ENCODE results near the gene MMP19. TPM values are rescaled to one million over a fixed set of nuclear protein-coding genes. Genes with fewer than 3 reads are reported as not detected.

The MMP19 gene
- total RNA-seq, 1 donor from 2014 or later, result 0.13 TPM

DNA sequence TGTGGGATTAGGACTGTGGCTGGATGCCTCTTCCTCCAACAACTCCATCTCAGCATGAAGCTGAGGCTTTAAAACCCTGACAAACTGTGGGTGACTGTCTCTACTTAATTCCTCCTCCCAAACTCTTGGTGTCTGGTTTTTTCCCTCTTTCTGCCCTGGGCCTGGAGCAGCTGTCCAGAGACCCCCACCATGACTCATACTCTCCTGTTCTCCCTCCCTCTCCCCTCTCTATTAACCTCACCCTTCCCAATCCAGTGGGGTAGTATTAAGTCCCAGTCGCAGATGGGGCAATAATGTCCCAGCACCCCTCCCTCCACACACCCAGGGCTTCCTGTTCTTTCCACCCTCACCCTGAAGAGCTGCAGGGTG lies 11.3 kb downstream of the MMP19 start:
- Mint-ChIP-seq H3K4me3 (peak overlapping the region; percentile 99), H3K4me1 (peaks cover 33% of the 10 kb centered on the region), H3K9me3 (no peaks in the 10 kb centered on the region), H3K27ac (peak overlapping the region; percentile 88), H3K27me3 (ENCODE audit: insufficient read depth, low read depth) (peaks cover 9% of the 10 kb centered on the region), H3K36me3 (peaks cover 5% of the 10 kb centered on the region)
- Histone ChIP-seq H4K20me1 (ENCODE audit: low read depth) (no peaks in the 10 kb centered on the region), H2AFZ (replicated peaks) (no peak overlapping the region), H3K27ac (no peak overlapping the region), H3K79me2 (ENCODE audit: low read depth) (peaks cover 51% of the 10 kb centered on the region), H3K4me3 (peak overlapping the region; percentile 92), H3K4me2 (peak overlapping the region; percentile 87), H3F3A (ENCODE audit: low read depth) (peaks cover 32% of the 10 kb centered on the region), H3K36me3 (no peaks in the 10 kb centered on the region), H3K9ac (peak overlapping the region; percentile 96), H3K4me1 (peaks cover 25% of the 10 kb centered on the region), H3K9me3 (ENCODE audit: low read depth) (no peaks in the 10 kb centered on the region), H3K27me3 (no peaks in the 10 kb centered on the region)
- no peak for DNase-seq (ENCODE audit: low spot score)
- TF ChIP-seq CTCF (IDR thresholded peaks at IDR 0.05) (no peak), EZH2phosphoT487 (IDR thresholded peaks at IDR 0.05) (no peak), EZH2 (IDR thresholded peaks at IDR 0.05) (no peak)

GRCh38 chr12:55830601-55831446 lies 11.9 kb downstream of the MMP19 start:
- no peaks in the 10 kb centered on the region for H3K27me3 ChIP-seq
- Mint-ChIP-seq H3K27me3 (ENCODE audit: insufficient read depth, low read depth) (peaks cover 6% of the 10 kb centered on the region), H3K36me3 (peaks cover 5% of the 10 kb centered on the region), H3K27ac (peak overlapping the region; percentile 99), H3K9me3 (no peaks in the 10 kb centered on the region), H3K4me1 (peaks cover 35% of the 10 kb centered on the region), H3K4me3 (peak overlapping the region; percentile 99)
- H3K79me2 ChIP-seq (ENCODE audit: low read depth), result peaks cover 57% of the 10 kb centered on the region
- peak overlapping the region; percentile 92 for H3K4me3 ChIP-seq
- H4K20me1 ChIP-seq (ENCODE audit: low read depth), result no peaks in the 10 kb centered on the region
- peak; percentile 79 for DNase-seq (ENCODE audit: low spot score)
- H3K27ac ChIP-seq, result peak overlapping the region; percentile 98
- H3K4me1 ChIP-seq, result peaks cover 25% of the 10 kb centered on the region
- H2AFZ ChIP-seq (replicated peaks), result peak overlapping the region; percentile 8
- H3K9ac ChIP-seq, result peak overlapping the region; percentile 96
- H3K4me2 ChIP-seq, result peak overlapping the region; percentile 87
- H3K36me3 ChIP-seq, result no peaks in the 10 kb centered on the region
- H3K9me3 ChIP-seq (ENCODE audit: low read depth), result no peaks in the 10 kb centered on the region
- no peak for TF ChIP-seq CTCF (IDR thresholded peaks at IDR 0.05)
- no peak for TF ChIP-seq EZH2phosphoT487 (IDR thresholded peaks at IDR 0.05)
- TF ChIP-seq EZH2 (IDR thresholded peaks at IDR 0.05), result no peak
- peaks cover 32% of the 10 kb centered on the region for H3F3A ChIP-seq (ENCODE audit: low read depth)

- Mint-ChIP-seq H3K27me3 (ENCODE audit: insufficient read depth, low read depth) (peaks cover 6% of the 10 kb centered on the region), H3K27ac (peak overlapping the region; percentile 99), H3K4me3 (peak overlapping the region; percentile 99), H3K36me3 (peaks cover 5% of the 10 kb centered on the region), H3K4me1 (peaks cover 38% of the 10 kb centered on the region), H3K9me3 (no peaks in the 10 kb centered on the region)
- TF ChIP-seq CTCF (IDR thresholded peaks at IDR 0.05) (peak; percentile 14), EZH2 (IDR thresholded peaks at IDR 0.05) (no peak), EZH2phosphoT487 (IDR thresholded peaks at IDR 0.05) (no peak)
- peak overlapping the region; percentile 92 for H3K4me3 ChIP-seq
- peak overlapping the region; percentile 8 for H2AFZ ChIP-seq (replicated peaks)
- peak overlapping the region; percentile 96 for H3K9ac ChIP-seq
- no peaks in the 10 kb centered on the region for H3K9me3 ChIP-seq (ENCODE audit: low read depth)
- peaks cover 25% of the 10 kb centered on the region for H3K4me1 ChIP-seq
- peak; percentile 78 for DNase-seq (ENCODE audit: low spot score)
- H3K4me2 ChIP-seq, result peak overlapping the region; percentile 87
- H3K27ac ChIP-seq, result peak overlapping the region; percentile 98
- no peaks in the 10 kb centered on the region for H3K36me3 ChIP-seq
- no peaks in the 10 kb centered on the region for H3K27me3 ChIP-seq
- H3F3A ChIP-seq (ENCODE audit: low read depth), result peaks cover 32% of the 10 kb centered on the region
- peaks cover 63% of the 10 kb centered on the region for H3K79me2 ChIP-seq (ENCODE audit: low read depth)
- H4K20me1 ChIP-seq (ENCODE audit: low read depth), result no peaks in the 10 kb centered on the region
These were observed 12.7 kb downstream of the MMP19 start for GRCh38 chr12:55829967-55830600.

Data from neural progenitor cell (in vitro differentiated cells).